Esophagus squamous epithelium (tissue), 4 donors: ENCODE measurements around the gene CYTIP.

ENCODE experiments used
- CTCF ChIP-seq, 6 experiments: fragments of 450-650 bp in 4 of 6; fragments of 200-600 bp in 2 of 6; sonication (generic) in 2 of 6; IDR thresholded peaks; one replicate each; pipeline ENCODE4 v1.5.1; 2016 to 2019; ENCODE audit warnings: antibody characterized with exemption in 6 of 6, mild to moderate bottlenecking in 4 of 6, moderate library complexity in 4 of 6
- POLR2A ChIP-seq, 4 donors: fragments of 450-650 bp; IDR thresholded peaks; one replicate each; pipeline ENCODE4 v1.6.1; 2017; ENCODE audit warnings: antibody characterized with exemption in 4 of 4, mild to moderate bottlenecking in 4 of 4, moderate library complexity in 3 of 4

- TF ChIP-seq POLR2A (IDR thresholded peaks at IDR 0.05) (peak in 1 of 4 donors; percentile 40), CTCF (IDR thresholded peaks at IDR 0.05) (no peak)
Observed at GRCh38 chr2:157439824-157440186, 4.1 kb downstream of the CYTIP start.
